ENCODE data around the gene SMURF1. TPM values are rescaled to one million over a fixed set of nuclear protein-coding genes. Genes with fewer than 3 reads are reported as not detected.
"Not testable (repeated sequence)": the region's sequence is repeated elsewhere in the genome, so short reads cannot be mapped to it uniquely, and the experiment has no call there.

The SMURF1 gene
- total RNA-seq, 2 experiments from 2014 or later: 12.4 to 13.4 TPM

DNA sequence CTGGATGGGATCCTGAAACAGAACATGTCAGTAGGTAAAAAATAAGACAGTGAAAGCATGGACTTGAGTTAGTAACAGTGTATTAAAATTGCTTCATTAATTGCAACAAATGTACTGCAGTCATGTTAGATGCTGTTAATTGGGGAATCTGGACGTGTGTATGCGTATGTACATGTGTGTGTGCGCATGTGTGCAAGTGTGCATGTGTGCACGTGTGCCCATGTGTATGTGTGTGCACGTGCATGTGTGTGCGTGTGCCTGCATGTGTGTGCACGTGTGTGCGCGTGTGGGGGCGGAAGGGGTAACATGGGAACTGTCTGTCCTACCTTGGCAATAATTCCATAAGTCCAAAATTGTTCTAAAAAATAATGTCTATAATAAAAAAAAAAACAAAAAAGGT is 67.3 kb downstream of the SMURF1 start:
- intact Hi-C loops (cut with DNase I, micrococcal nuclease): no loop called here
- no peak overlapping the region for H3K27ac Mint-ChIP-seq
- DNase-seq (no peak), ATAC-seq (no peak)
- ChIA-PET POLR2A (no interaction called here), CTCF (no interaction called here)
- peaks cover 2% of the 10 kb centered on the region for H3K36me3 Mint-ChIP-seq (ENCODE audit: low read depth)
- H3K27me3 Mint-ChIP-seq: no peaks in the 10 kb centered on the region
- no peak overlapping the region for H3K4me3 Mint-ChIP-seq
- no peaks in the 10 kb centered on the region for H3K9me3 Mint-ChIP-seq (ENCODE audit: low read depth)
- H3K4me1 Mint-ChIP-seq: peaks cover 24% of the 10 kb centered on the region

DNA sequence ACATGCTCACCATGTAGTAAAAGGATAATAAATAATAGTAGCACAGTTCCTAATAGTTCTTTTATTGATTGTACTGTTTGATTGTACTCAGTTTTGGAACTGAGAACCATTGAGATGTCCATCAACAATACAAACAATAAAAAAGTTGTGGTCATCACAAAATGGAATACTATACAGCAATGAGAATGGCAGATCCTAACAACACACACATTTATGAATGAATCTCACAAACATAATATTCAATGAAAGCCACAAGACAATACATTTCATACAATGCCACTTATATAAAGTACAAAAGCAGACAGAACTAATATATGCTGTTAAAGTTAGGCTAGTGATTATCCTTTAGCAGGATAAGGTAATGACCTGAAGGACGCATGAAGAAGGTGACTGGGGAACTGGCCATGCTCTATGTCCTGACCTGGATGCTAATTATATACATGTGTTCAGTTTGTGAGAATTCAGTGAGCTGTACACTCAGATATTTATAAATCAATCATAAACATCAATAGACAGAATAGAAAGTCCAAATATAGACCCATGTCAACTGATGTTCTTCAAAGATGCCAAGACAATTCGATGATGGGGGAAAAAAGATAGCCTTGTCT is 70.0 kb downstream of the SMURF1 start:
- POLR2A ChIA-PET: no interaction called here
- H3K4me1 Mint-ChIP-seq: peaks cover 16% of the 10 kb centered on the region
- DNase-seq (no peak), ATAC-seq (no peak)
- H3K36me3 Mint-ChIP-seq (ENCODE audit: low read depth): peaks cover 2% of the 10 kb centered on the region
- H3K9me3 Mint-ChIP-seq (ENCODE audit: low read depth): no peaks in the 10 kb centered on the region
- no peak overlapping the region for H3K27ac Mint-ChIP-seq
- no peaks in the 10 kb centered on the region for H3K27me3 Mint-ChIP-seq
- CTCF ChIA-PET: no interaction called here
- no peak overlapping the region for H3K4me3 Mint-ChIP-seq
- intact Hi-C loops (cut with DNase I, micrococcal nuclease): no loop called here

- Mint-ChIP-seq H3K36me3 (ENCODE audit: low read depth) (peaks cover 2% of the 10 kb centered on the region), H3K4me1 (peaks cover 17% of the 10 kb centered on the region), H3K27me3 (no peaks in the 10 kb centered on the region), H3K27ac (no peak overlapping the region), H3K9me3 (ENCODE audit: low read depth) (no peaks in the 10 kb centered on the region), H3K4me3 (no peak overlapping the region)
- ChIA-PET CTCF (no interaction called here), POLR2A (no interaction called here)
- no peak for DNase-seq
- intact Hi-C loops (cut with DNase I, micrococcal nuclease): no loop called here
- ATAC-seq: no peak
Observed at GRCh38 chr7:99072126-99072525, 71.8 kb downstream of the SMURF1 start.

DNA sequence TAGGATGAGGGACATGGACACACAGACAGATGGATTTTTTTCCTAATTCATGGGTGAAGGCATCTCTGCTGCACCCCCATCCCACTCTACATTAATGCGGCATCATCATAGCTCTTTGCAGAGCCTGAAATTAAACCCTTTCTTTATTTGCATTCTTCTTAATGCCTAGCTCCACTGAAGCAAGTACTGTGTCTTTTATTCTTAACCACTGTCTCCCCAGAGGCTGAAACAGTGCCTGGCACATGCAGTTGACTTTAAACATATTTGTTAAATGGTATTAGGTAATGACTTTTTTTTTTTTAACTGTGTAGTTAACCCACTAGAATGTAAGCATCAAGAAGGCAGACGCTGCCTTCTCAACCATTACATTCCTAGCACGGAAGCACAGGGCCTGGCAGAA is 73.5 kb downstream of the SMURF1 start:
- Mint-ChIP-seq H3K4me3 (no peak overlapping the region), H3K27me3 (no peaks in the 10 kb centered on the region), H3K9me3 (ENCODE audit: low read depth) (no peaks in the 10 kb centered on the region), H3K4me1 (peaks cover 11% of the 10 kb centered on the region), H3K27ac (no peak overlapping the region), H3K36me3 (ENCODE audit: low read depth) (peaks cover 5% of the 10 kb centered on the region)
- DNase-seq (no peak), ATAC-seq (no peak)
- intact Hi-C loops (cut with DNase I, micrococcal nuclease): no loop called here
- ChIA-PET POLR2A (no interaction called here), CTCF (interaction anchor here (1.2 kb wide), 1 partner anchor 9 kb away, joined by 4 read pairs; no protein-coding TSS in a partner anchor)

DNA sequence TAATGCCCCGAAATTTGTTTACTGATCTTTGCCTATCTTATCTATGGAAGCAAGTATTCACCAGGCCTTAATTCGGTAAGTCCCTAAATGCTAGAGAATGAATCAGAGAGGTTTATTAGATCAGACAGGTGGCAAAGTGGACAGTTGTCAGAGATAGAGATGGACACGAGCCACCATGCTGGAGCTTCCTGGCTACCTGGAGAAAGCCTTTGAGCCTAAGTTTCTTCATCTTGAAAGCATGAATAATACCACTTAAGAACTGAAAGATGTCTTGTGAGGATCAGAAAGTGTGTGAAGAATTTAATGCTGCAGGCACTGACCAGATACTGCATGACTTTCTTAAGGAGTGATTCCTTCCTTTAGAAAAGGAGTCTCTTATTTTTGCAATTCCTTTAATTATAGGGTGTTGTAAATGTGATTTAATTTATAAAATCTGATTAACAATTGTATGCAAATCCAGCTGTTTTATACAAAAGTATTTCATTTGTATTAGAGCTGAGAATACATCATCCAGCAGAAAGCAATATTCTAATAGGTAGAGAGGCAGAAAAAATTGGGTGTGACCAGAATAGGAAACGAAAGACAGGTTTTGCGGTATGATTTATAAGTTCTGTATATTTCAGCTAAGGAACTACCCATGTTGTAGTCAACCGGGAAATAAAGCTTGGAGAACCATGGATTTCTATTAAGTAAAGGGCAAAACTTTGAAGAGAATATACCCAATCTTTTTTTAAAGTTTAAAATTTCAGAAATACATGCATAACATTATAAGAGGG is 82.7 kb downstream of the SMURF1 start:
- H3K4me1 Mint-ChIP-seq: peaks cover 9% of the 10 kb centered on the region
- H3K36me3 Mint-ChIP-seq (ENCODE audit: low read depth): peaks cover 6% of the 10 kb centered on the region
- H3K4me3 Mint-ChIP-seq: no peak overlapping the region
- ATAC-seq (no peak), DNase-seq (no peak)
- ChIA-PET POLR2A (no interaction called here), CTCF (interaction anchor here (0.8 to 1.4 kb wide), 3 partner anchors 9 to 36 kb away, joined by 3 to 4 read pairs (median 3); no protein-coding TSS in a partner anchor)
- no peak overlapping the region for H3K27ac Mint-ChIP-seq
- intact Hi-C loops (cut with DNase I, micrococcal nuclease): no loop called here
- H3K27me3 Mint-ChIP-seq: no peaks in the 10 kb centered on the region
- H3K9me3 Mint-ChIP-seq (ENCODE audit: low read depth): no peaks in the 10 kb centered on the region

DNA sequence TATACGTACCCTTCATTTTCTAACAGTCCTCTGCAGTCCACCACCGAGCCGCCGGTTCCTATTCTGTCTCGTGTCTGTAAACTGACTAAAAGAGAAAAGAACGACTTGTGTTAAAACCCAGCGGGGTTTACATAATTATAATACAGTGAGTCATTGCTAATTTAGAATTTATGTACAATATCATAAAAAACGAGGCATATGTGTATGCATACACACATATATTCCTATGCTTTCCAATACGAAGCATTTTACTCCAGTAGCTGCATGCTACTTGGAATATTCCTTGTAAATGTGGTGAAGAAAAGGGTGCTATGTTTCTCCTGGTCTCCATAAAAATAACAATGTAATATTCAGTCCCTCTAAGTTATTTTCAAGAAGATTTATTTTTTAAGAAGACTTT is 89.1 kb downstream of the SMURF1 start:
- intact Hi-C loops (cut with DNase I, micrococcal nuclease): no loop called here
- Mint-ChIP-seq H3K27me3 (no peaks in the 10 kb centered on the region), H3K36me3 (ENCODE audit: low read depth) (peaks cover 31% of the 10 kb centered on the region), H3K4me1 (peaks cover 14% of the 10 kb centered on the region), H3K27ac (no peak overlapping the region), H3K9me3 (ENCODE audit: low read depth) (no peaks in the 10 kb centered on the region), H3K4me3 (no peak overlapping the region)
- DNase-seq: no peak
- POLR2A ChIA-PET: interaction anchor here (0.7 kb wide), 1 partner anchor 33 kb away, joined by 3 read pairs; no protein-coding TSS in a partner anchor
- ATAC-seq: no peak
- CTCF ChIA-PET: no interaction called here

DNA sequence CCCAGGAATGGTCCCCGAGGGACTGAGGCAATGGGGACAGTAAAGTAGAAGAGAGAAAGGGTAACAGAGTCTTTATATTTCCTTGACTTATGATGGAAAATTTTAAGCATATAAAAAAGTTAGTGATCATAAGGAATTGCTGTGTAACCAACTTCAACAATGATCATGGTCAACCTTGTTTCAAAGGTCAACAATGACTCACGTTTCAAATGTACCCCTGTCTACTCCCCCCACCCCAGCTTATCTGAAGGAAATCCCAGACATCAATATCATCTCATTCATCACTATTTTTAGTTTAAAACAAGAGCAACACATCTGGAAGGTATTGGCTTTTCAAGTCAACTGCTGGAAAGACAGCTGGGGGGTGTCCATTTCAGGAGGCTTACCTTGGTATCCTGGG is 92.9 kb downstream of the SMURF1 start:
- DNase-seq (no peak), ATAC-seq (no peak)
- Mint-ChIP-seq H3K27me3 (no peaks in the 10 kb centered on the region), H3K27ac (no peak overlapping the region), H3K36me3 (ENCODE audit: low read depth) (peaks cover 44% of the 10 kb centered on the region), H3K4me1 (peaks cover 14% of the 10 kb centered on the region), H3K9me3 (ENCODE audit: low read depth) (no peaks in the 10 kb centered on the region), H3K4me3 (no peak overlapping the region)
- CTCF ChIA-PET: interaction anchor here (0.6 to 0.8 kb wide), 3 partner anchors 10 to 580 kb away, joined by 3 read pairs; no protein-coding TSS in a partner anchor
- POLR2A ChIA-PET: no interaction called here
- intact Hi-C loops (cut with DNase I, micrococcal nuclease): no loop called here

GRCh38 chr7:99047526-99048077 is 96.3 kb downstream of the SMURF1 start:
- Mint-ChIP-seq H3K36me3 (ENCODE audit: low read depth) (peaks cover 56% of the 10 kb centered on the region), H3K9me3 (ENCODE audit: low read depth) (no peaks in the 10 kb centered on the region), H3K27ac (no peak overlapping the region), H3K4me1 (peaks cover 14% of the 10 kb centered on the region), H3K27me3 (no peaks in the 10 kb centered on the region), H3K4me3 (no peak overlapping the region)
- no peak for DNase-seq
- ChIA-PET POLR2A (no interaction called here), CTCF (no interaction called here)
- ATAC-seq: no peak
- intact Hi-C loops (cut with DNase I, micrococcal nuclease): no loop called here

GRCh38 chr7:99046722-99047121 is 97.2 kb downstream of the SMURF1 start:
- DNase-seq: no peak
- Mint-ChIP-seq H3K27ac (no peak overlapping the region), H3K27me3 (no peaks in the 10 kb centered on the region), H3K36me3 (ENCODE audit: low read depth) (peaks cover 52% of the 10 kb centered on the region), H3K9me3 (ENCODE audit: low read depth) (no peaks in the 10 kb centered on the region), H3K4me3 (no peak overlapping the region), H3K4me1 (peaks cover 14% of the 10 kb centered on the region)
- CTCF ChIA-PET: no interaction called here
- intact Hi-C loops (cut with DNase I, micrococcal nuclease): no loop called here
- POLR2A ChIA-PET: no interaction called here
- no peak for ATAC-seq

- ATAC-seq; H3K4me3 Mint-ChIP-seq; H3K9me3 Mint-ChIP-seq (ENCODE audit: low read depth); CTCF ChIA-PET; DNase-seq; POLR2A ChIA-PET; intact Hi-C loops (cut with DNase I, micrococcal nuclease); H3K27ac Mint-ChIP-seq; H3K27me3 Mint-ChIP-seq: not testable (repeated sequence)
- Mint-ChIP-seq H3K4me1 (peaks cover 12% of the 10 kb centered on the region), H3K36me3 (ENCODE audit: low read depth) (peaks cover 48% of the 10 kb centered on the region)
Observed at GRCh38 chr7:99046262-99046661, 97.6 kb downstream of the SMURF1 start.

DNA sequence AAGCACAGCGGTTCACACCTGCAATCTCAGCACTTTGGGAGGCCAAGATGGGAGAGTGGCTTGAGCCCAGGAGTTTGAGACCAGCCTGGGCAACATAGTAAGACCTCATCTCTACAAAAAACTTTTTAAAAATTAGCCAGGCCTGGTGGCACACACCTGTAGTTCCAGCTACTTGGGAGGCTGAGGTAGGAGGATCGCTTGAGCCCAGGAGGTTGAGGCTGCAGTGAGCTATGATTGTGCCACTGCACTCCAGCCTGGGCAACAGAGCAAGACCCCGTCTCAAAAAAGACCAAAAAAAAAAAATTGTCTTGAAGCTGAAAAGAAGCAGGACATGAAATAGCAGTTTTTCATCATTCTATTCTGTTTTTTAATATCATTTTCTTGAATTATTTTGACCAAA is 99.0 kb downstream of the SMURF1 start:
- H3K27me3 Mint-ChIP-seq; intact Hi-C loops (cut with DNase I, micrococcal nuclease); H3K27ac Mint-ChIP-seq; H3K4me1 Mint-ChIP-seq; DNase-seq; ATAC-seq; H3K9me3 Mint-ChIP-seq (ENCODE audit: low read depth); POLR2A ChIA-PET; H3K4me3 Mint-ChIP-seq: not testable (repeated sequence)
- CTCF ChIA-PET: interaction anchor here (6.7 kb wide), 1 partner anchor 267 kb away, joined by 46 read pairs; no protein-coding TSS in a partner anchor
- peaks cover 49% of the 10 kb centered on the region for H3K36me3 Mint-ChIP-seq (ENCODE audit: low read depth)

GRCh38 chr7:99042957-99043356 is 101.0 kb downstream of the SMURF1 start:
- ChIA-PET CTCF (interaction anchor here (6.7 kb wide), 1 partner anchor 269 kb away, joined by 46 read pairs; no protein-coding TSS in a partner anchor), POLR2A (no interaction called here)
- H3K4me1 Mint-ChIP-seq: no peaks in the 10 kb centered on the region
- H3K9me3 Mint-ChIP-seq (ENCODE audit: low read depth): no peaks in the 10 kb centered on the region
- peaks cover 46% of the 10 kb centered on the region for H3K36me3 Mint-ChIP-seq (ENCODE audit: low read depth)
- intact Hi-C loops (cut with DNase I, micrococcal nuclease): no loop called here
- H3K4me3 Mint-ChIP-seq: no peak overlapping the region
- ATAC-seq (no peak), DNase-seq (no peak)
- no peaks in the 10 kb centered on the region for H3K27me3 Mint-ChIP-seq
- H3K27ac Mint-ChIP-seq: no peak overlapping the region
